NB4 (cell line): ENCODE data around the gene HDGFL2.

ENCODE experiments used
- DNase-seq: peaks from one replicate; pipeline ENCODE4 v3.0.0; 2010; ENCODE audit warnings: low read depth
- H3K4me3 ChIP-seq: one replicate; pipeline ENCODE4 v1.5.1; 2011; ENCODE audit warnings: mild to moderate bottlenecking, low read depth, low read length, moderate library complexity
- MAX ChIP-seq: IDR thresholded peaks from 2 replicates; pipeline ENCODE4 v1.6.1; 2011; ENCODE audit warnings: low read depth, low read length
- MYC ChIP-seq: IDR thresholded peaks from 2 replicates; pipeline ENCODE4 v1.6.1; 2011; ENCODE audit warnings: low read depth, low read length
- POLR2A ChIP-seq: IDR thresholded peaks from 2 replicates; pipeline ENCODE4 v1.6.1; 2011; ENCODE audit warnings: mild to moderate bottlenecking; ENCODE audit not compliant: insufficient read length; ENCODE audit errors: extremely low read depth
- TF ChIP-seq, protein P1 (sequence below): IDR thresholded peaks from one replicate; pipeline ENCODE4 v1.5.1; 2012; ENCODE audit warnings: low read depth, low read length

Gene HDGFL2

GRCh38 chr19:4501691-4502090 is 29.6 kb downstream of the HDGFL2 start:
- no peak for TF ChIP-seq MYC
- no peak for TF ChIP-seq MAX
- TF ChIP-seq POLR2A = no peak
- TF ChIP-seq, protein P1, sequence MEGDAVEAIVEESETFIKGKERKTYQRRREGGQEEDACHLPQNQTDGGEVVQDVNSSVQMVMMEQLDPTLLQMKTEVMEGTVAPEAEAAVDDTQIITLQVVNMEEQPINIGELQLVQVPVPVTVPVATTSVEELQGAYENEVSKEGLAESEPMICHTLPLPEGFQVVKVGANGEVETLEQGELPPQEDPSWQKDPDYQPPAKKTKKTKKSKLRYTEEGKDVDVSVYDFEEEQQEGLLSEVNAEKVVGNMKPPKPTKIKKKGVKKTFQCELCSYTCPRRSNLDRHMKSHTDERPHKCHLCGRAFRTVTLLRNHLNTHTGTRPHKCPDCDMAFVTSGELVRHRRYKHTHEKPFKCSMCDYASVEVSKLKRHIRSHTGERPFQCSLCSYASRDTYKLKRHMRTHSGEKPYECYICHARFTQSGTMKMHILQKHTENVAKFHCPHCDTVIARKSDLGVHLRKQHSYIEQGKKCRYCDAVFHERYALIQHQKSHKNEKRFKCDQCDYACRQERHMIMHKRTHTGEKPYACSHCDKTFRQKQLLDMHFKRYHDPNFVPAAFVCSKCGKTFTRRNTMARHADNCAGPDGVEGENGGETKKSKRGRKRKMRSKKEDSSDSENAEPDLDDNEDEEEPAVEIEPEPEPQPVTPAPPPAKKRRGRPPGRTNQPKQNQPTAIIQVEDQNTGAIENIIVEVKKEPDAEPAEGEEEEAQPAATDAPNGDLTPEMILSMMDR = no peak
- no peak for DNase-seq
- no peak overlapping the region for H3K4me3 ChIP-seq

DNA sequence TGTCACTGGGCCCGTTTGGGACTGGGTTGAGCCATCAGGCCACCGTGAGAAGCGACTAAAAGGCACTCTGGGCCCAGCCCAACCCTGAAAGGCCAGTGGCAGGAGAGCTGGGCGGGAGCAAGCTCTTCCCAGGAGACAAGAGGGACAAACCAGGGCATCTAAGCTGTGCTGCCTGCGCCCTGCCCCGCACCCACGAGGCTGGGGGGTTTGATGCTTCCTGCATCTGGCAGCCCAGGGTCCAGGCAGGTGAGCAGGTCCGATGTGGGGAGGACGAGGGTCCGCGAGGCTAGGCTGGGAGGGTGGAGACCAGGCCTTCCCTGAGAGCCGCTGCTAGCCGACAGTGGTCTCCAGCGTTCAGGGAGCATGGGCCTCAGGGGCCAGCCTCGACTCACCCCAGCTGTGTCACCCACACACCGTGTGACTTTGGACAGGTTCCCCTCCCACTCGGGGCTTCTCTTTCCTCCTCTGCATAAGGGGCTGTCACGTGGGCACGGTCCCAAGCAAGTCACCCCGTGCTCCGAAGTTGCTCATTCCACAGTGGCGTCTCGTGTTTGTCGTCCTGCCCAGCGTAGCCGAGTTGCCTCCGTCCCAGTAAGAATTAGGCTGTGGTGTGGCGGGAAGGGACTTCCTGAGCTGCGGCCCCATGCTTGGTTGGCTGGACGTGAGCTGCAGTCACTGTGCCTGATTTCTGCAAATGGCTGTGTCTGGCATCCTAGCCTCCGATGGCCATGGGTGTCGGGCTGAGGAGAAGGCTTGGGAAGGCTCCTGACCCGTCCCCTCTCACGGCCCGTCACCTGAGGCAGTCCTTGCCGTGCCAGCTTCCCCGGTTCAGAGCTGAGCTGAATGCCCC is 30.4 kb downstream of the HDGFL2 start:
- TF ChIP-seq POLR2A (no peak), MYC (no peak), MAX (no peak)
- TF ChIP-seq, protein P1 = no peak
- DNase-seq = no peak
- H3K4me3 ChIP-seq = no peak overlapping the region

DNA sequence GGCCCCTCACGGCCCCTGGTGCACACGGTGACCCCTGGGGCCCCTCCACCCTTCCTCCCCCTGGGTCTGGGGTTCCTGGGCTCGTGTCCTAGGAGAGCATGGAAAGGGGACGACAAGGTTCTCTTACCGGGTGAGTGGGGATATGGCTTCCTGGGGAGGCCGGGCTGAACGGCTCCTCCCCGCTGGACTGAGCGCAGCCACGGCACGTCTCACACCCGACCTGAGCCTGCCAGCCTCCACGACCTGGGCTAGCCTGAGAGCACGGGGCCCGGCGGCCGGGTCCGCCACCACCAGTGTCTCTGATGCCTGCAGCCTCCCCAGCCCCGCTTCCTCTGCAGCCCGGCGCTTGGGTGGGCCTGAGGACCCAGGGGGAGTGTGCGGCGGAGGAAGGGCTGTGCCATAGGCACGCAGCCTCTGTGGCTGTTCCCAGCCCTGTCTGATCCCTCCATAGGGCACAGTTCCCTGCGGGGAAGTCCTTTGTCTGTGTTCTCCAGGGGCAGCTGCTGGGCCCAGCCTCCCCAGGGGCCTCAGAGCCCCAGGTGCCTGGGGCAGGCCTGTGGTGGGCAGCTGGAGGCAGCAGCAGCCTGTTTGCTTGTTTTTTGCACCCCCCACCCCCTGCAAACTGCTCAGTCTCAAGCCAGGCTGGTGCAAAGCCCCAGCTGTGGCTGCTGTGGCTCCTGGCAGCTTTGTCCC is 31.2 kb downstream of the HDGFL2 start:
- H3K4me3 ChIP-seq = no peak overlapping the region
- TF ChIP-seq MAX (no peak), MYC (no peak), POLR2A (no peak)
- TF ChIP-seq, protein P1 = no peak
- DNase-seq = no peak

DNA sequence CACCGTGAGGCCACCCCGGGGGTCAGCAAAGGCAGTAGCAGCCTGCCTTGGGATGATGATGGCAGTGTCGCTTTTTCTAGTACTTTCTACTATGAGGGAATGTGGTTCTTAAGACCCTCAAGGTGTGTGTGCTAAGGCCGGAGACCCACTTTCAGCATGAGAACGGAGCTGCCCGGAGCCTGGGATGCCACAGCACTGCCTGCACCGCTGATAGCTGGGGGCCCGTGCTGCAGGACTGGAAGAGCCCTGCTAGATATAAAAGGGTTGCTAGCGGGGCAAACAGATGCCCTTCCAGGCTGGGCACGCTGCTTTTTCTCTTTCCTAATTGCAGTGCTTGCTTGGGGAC is 31.7 kb downstream of the HDGFL2 start:
- no peak for DNase-seq
- H3K4me3 ChIP-seq = no peak overlapping the region
- no peak for TF ChIP-seq POLR2A
- no peak for TF ChIP-seq MYC
- no peak for TF ChIP-seq MAX
- TF ChIP-seq, protein P1 = no peak

DNA sequence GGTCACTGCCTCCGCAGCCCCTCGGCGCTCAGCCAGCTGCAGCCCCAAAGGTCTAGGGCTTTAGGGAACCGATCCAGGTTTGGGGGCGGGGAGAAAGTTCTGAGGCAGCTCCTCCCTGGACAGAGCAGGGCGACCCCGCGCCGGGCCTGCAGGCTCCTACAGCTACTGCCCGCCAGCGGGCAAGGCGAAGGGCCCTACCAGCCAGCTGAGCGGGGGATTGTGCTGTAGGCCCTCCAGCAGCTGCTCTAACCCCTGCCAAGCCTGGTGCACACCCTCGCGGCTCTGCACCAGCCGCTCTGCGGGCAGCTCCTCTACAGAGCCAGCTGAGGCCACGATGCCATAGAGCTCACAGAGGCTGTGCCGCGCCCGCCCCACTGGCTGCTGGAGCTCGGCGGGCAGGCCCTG is 32.2 kb downstream of the HDGFL2 start:
- no peak overlapping the region for H3K4me3 ChIP-seq
- no peak for DNase-seq
- TF ChIP-seq, protein P1 = no peak
- TF ChIP-seq MYC (no peak), MAX (no peak), POLR2A (no peak)
